HepG2 (cell line): ENCODE data around the gene LINC00237. TPM values are rescaled to one million over a fixed set of nuclear protein-coding genes. Genes with fewer than 3 reads are reported as not detected.
A peak's percentile ranks its signal among the peaks of the same experiment; 100 is the strongest.

ENCODE experiments used
- ATAC-seq: fragments of 200-7000 bp; cut with Tn5 transposase; 3 replicates; pipeline ENCODE4 v1.9.1; 2020; ENCODE audit warnings: mild to moderate bottlenecking, moderate library complexity
- BruUV-seq: library from RNA; stranded (reverse); fragments of 400-500 nt; replicated peaks from 2 replicates; lab custom pipeline; 2021; lab: Mats Ljungman, UMichigan
- CTCF ChIA-PET: fragments of 300-600 bp; formaldehyde crosslinking; extraction: SDS; loops from one replicate; lab custom pipeline; 2021; ENCODE audit warnings: low total read pairs, inconsistent platforms, low intra/inter-chr PET ratio; lab: Yijun Ruan, JAX
- POLR2A ChIA-PET: fragments of 350-600 bp; sonication (Branson Sonifier 250); formaldehyde crosslinking; loops from one replicate; lab custom pipeline; 2020; ENCODE audit warnings: antibody characterized with exemption, inconsistent platforms; lab: Yijun Ruan, JAX
- DNase-seq: peaks from one replicate; pipeline ENCODE4 v3.0.0-alpha.2; 2015; ENCODE audit warnings: low spot score
- FAIRE-seq: peaks from 3 replicates; lab custom pipeline; 2011; peaks lifted over from hg19 to GRCh38; lab: Jason Lieb, UNC
- H2AFZ ChIP-seq: one replicate; pipeline ENCODE4 v1.6.1; 2011; ENCODE audit warnings: low read length, inconsistent platforms
- H3K27ac ChIP-seq: fragments of 300-600 bp; 3 replicates; pipeline ENCODE4 v1.8.0; 2011; ENCODE audit warnings: mixed run types, mild to moderate bottlenecking, mixed read lengths, low read length, inconsistent platforms; ENCODE audit not compliant: insufficient read depth; ENCODE audit errors: extremely low read length
- H3K27me3 ChIP-seq, 2 experiments: fragments of 200-600 bp in 1 of 2; 2 replicates in 1 of 2; 3 replicates in 1 of 2; pipeline versions ENCODE4 v1.6.0 to v1.8.0; 2011; ENCODE audit warnings: low read length in 2 of 2, mild to moderate bottlenecking in 2 of 2, moderate library complexity in 2 of 2, inconsistent platforms in 1 of 2; ENCODE audit not compliant: insufficient read depth in 2 of 2, control insufficient read depth in 1 of 2
- H3K36me3 ChIP-seq, 2 experiments: fragments of 200-600 bp in 1 of 2; replicated peaks in 1 of 2; 2 replicates in 1 of 2; 3 replicates in 1 of 2; pipeline versions ENCODE4 v1.5.1 to v1.8.0; 2011; ENCODE audit warnings: low read length in 2 of 2, inconsistent platforms in 1 of 2; ENCODE audit not compliant: insufficient read depth in 2 of 2, control insufficient read depth in 1 of 2
- H3K4me1 ChIP-seq: 2 replicates; pipeline ENCODE4 v1.5.1; 2012; ENCODE audit warnings: low read length, inconsistent platforms; ENCODE audit not compliant: insufficient read depth
- H3K4me2 ChIP-seq: 2 replicates; pipeline ENCODE4 v1.6.0; 2011; ENCODE audit warnings: low read depth, low read length, inconsistent platforms
- H3K4me3 ChIP-seq, 3 experiments: fragments of 200-600 bp in 1 of 3; sonication (generic), shearing (Covaris generic) in 1 of 3; replicated peaks in 1 of 3; 2 replicates each; pipeline ENCODE4 v1.5.1; 2011 to 2016; ENCODE audit warnings: low read length in 3 of 3, inconsistent platforms in 2 of 3, low read depth in 2 of 3, mild to moderate bottlenecking in 2 of 3, control low read depth in 1 of 3, mixed read lengths in 1 of 3; ENCODE audit not compliant: insufficient read depth in 1 of 3
- H3K79me2 ChIP-seq: one replicate; pipeline ENCODE4 v1.6.1; 2011; ENCODE audit warnings: low read length, inconsistent platforms; ENCODE audit not compliant: insufficient read depth
- H3K9ac ChIP-seq: 2 replicates; pipeline ENCODE4 v1.6.0; 2011; ENCODE audit warnings: mild to moderate bottlenecking, low read depth, low read length, inconsistent platforms; ENCODE audit not compliant: insufficient read depth
- H3K9me3 ChIP-seq: 2 replicates; pipeline ENCODE4 v1.5.1; 2012; ENCODE audit warnings: mild to moderate bottlenecking, low read length
- H4K20me1 ChIP-seq: 2 replicates; pipeline ENCODE4 v1.6.0; 2011; ENCODE audit warnings: inconsistent platforms, mild to moderate bottlenecking, low read length, moderate library complexity; ENCODE audit not compliant: insufficient read depth
- ARID2 ChIP-seq: sonication (generic); formaldehyde crosslinking; IDR thresholded peaks from 2 replicates; pipeline ENCODE4 v1.8.1; 2022; ENCODE audit warnings: mild to moderate bottlenecking, missing genetic modification reagents, borderline replicate concordance
- ARNTL ChIP-seq: sonication (generic); formaldehyde crosslinking; IDR thresholded peaks from 2 replicates; pipeline ENCODE4 v1.4.0; 2020; ENCODE audit warnings: mild to moderate bottlenecking, missing genetic modification reagents
- BORCS8-MEF2B ChIP-seq: sonication (generic); formaldehyde crosslinking; IDR thresholded peaks from 2 replicates; pipeline ENCODE4 v1.8.0; 2022; ENCODE audit warnings: mild to moderate bottlenecking, missing genetic modification reagents
- FOSL2 ChIP-seq: sonication (generic); formaldehyde crosslinking; IDR thresholded peaks from 2 replicates; pipeline ENCODE4 v1.4.0; 2020; ENCODE audit warnings: missing genetic modification reagents
- JUN ChIP-seq: sonication (generic); formaldehyde crosslinking; IDR thresholded peaks from 2 replicates; pipeline ENCODE4 v1.4.0; 2020; ENCODE audit warnings: mild to moderate bottlenecking, missing genetic modification reagents
- PRDM10 ChIP-seq: sonication (generic); formaldehyde crosslinking; IDR thresholded peaks from 2 replicates; pipeline ENCODE4 v1.4.0; 2020; ENCODE audit warnings: low read depth, missing genetic modification reagents
- RAD21 ChIP-seq: fragments of 450-650 bp; formaldehyde crosslinking; IDR thresholded peaks from 2 replicates; pipeline ENCODE4 v1.5.0; 2020; ENCODE audit warnings: mild to moderate bottlenecking
- RBM22 ChIP-seq: fragments of 200-400 bp; formaldehyde crosslinking; optimal IDR thresholded peaks from 2 replicates; pipeline ENCODE3; 2017; ENCODE audit warnings: mild to moderate bottlenecking, low read length, moderate library complexity
- SALL1 ChIP-seq: sonication (generic); formaldehyde crosslinking; IDR thresholded peaks from 2 replicates; pipeline ENCODE4 v1.8.0; 2022; ENCODE audit warnings: mild to moderate bottlenecking, missing genetic modification reagents
- SMC3 ChIP-seq: IDR thresholded peaks from 2 replicates; pipeline ENCODE4 v1.6.1; 2011; ENCODE audit warnings: low read length, improper control_type of control experiment
- ZFP82 ChIP-seq: sonication (generic); formaldehyde crosslinking; IDR thresholded peaks from 2 replicates; pipeline ENCODE4 v1.5.1; 2020; ENCODE audit warnings: mild to moderate bottlenecking, missing genetic modification reagents, borderline replicate concordance
- ZNF547 ChIP-seq: sonication (generic); formaldehyde crosslinking; IDR thresholded peaks from 2 replicates; pipeline ENCODE4 v1.5.1; 2020; ENCODE audit warnings: mild to moderate bottlenecking, missing genetic modification reagents
- ZNF782 ChIP-seq: sonication (generic); formaldehyde crosslinking; IDR thresholded peaks from 2 replicates; pipeline ENCODE4 v1.4.0; 2020; ENCODE audit warnings: missing genetic modification reagents, mild to moderate bottlenecking, borderline replicate concordance
- WGBS: methylation state at CpG from one replicate; pipeline ENCODE4 v1.1.6; 2017; ENCODE audit warnings: low lambda C conversion rate; 5-methylcytosine and 5-hydroxymethylcytosine counted together
- in situ Hi-C: cut with HindIII; loops from 2 replicates; pipeline ENCODE4 v1.10.0; 2017; ENCODE audit warnings: low pct_unique_long_range_greater_than_20kb; ENCODE audit not compliant: extremely low pct_ligation_motif_present
- intact Hi-C: fragments of 100-400 bp; cut with micrococcal nuclease; formaldehyde crosslinking; loops from one replicate; pipeline ENCODE4 v1.10.0; 2022; ENCODE audit not compliant: unreplicated experiment
- polyA plus RNA-seq, 8 experiments: library from polyadenylated mRNA; depleted of rRNA in 3 of 8; stranded (reverse) in 7 of 8; unstranded in 1 of 8; fragments of >200 nt; fragmentation: Illumina TruSeq in 4 of 8; extraction: Trizol in 4 of 8; gene quantifications; 2 replicates each; pipeline versions ENCODE4 v1.2.1 to v1.2.3, GENCODE V29; 2011 to 2016; ENCODE audit warnings: low read depth in 4 of 8, missing spikeins in 1 of 8, mixed read lengths in 1 of 8; ENCODE audit not compliant: insufficient read depth in 1 of 8
- total RNA-seq, 5 experiments: library from RNA; depleted of rRNA; stranded (reverse); fragments of >200 nt; fragmentation: Illumina TruSeq; extraction: Trizol; gene quantifications; 2 replicates each; pipeline ENCODE4 v1.2.3, GENCODE V29; 2016; ENCODE audit warnings: low read depth in 1 of 5
- TF ChIP-seq, protein P1 (sequence below): sonication (generic); formaldehyde crosslinking; IDR thresholded peaks from 2 replicates; pipeline ENCODE4 v1.4.0; 2020; ENCODE audit warnings: missing genetic modification reagents, low read depth, mild to moderate bottlenecking, borderline replicate concordance
- TF ChIP-seq, protein P2 (sequence below): sonication (generic); formaldehyde crosslinking; IDR thresholded peaks from 2 replicates; pipeline ENCODE4 v1.9.0; 2021; ENCODE audit warnings: missing genetic modification reagents, mild to moderate bottlenecking, borderline replicate concordance
- TF ChIP-seq, protein P3 (sequence below), 2 experiments: sonication (generic) in 1 of 2; formaldehyde crosslinking in 1 of 2; IDR thresholded peaks; 2 replicates each; pipeline versions ENCODE4 v1.4.0 to v1.6.1; 2018 to 2020; ENCODE audit warnings: missing genetic modification reagents in 2 of 2, borderline replicate concordance in 1 of 2, low read depth in 1 of 2, mild to moderate bottlenecking in 1 of 2, missing biosample characterization in 1 of 2

The LINC00237 gene
- total and polyA plus RNA-seq, 2 of the 13 experiments (the other 11 are each of a cell fraction or from before 2014, with no cell fraction given) = not detected

DNA sequence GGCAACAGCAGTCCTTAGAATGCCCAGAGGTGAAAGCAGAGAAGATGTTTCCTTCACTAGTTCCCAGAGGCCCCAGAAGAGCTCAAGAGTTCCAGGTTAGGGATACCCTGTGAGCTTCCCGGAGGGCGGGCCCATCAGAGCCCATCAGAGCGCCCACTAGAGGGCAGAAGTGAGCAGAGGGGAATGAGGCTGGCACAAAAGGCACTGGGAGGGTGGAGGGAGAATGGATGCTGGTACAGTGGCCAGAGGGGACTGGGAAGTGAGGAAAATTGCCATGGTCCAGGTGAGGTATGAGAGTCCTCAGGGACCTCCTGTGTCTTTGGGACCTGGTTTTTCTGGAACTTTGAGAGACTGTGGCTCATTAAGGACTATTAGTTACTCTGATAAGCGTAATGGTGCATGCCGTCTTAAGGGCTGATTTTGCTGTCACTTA is 57.3 kb downstream of the LINC00237 start:
- H3K4me3 ChIP-seq = no peak overlapping the region
- H3K79me2 ChIP-seq = no peaks in the 10 kb centered on the region
- no peaks in the 10 kb centered on the region for H3K36me3 ChIP-seq
- FAIRE-seq (no peak), ATAC-seq (peak; percentile 77), DNase-seq (peak; percentile 55)
- H4K20me1 ChIP-seq = no peaks in the 10 kb centered on the region
- H3K27ac ChIP-seq = no peak overlapping the region
- BruUV-seq = no TSS peak
- peaks cover 58% of the 10 kb centered on the region for H3K4me1 ChIP-seq
- in situ Hi-C loops = no loop called here
- 50% methylated on average over 5 of the region's 5 CpGs for WGBS
- H3K4me2 ChIP-seq = no peak overlapping the region
- ChIA-PET POLR2A (interaction anchor here (0.6 to 0.7 kb wide), 2 partner anchors 77 to 81 kb away, joined by 3 to 4 read pairs; partner anchors contain the start of gene KIZ), CTCF (interaction anchor here (1.3 to 2.7 kb wide), 2 partner anchors 187 to 457 kb away, joined by 3 to 14 read pairs; no protein-coding TSS in a partner anchor)
- no peak overlapping the region for H3K9ac ChIP-seq
- no peak overlapping the region for H2AFZ ChIP-seq
- no peaks in the 10 kb centered on the region for H3K27me3 ChIP-seq
- intact Hi-C loops = no loop called here
- no peaks in the 10 kb centered on the region for H3K9me3 ChIP-seq
- TF ChIP-seq, protein P1, sequence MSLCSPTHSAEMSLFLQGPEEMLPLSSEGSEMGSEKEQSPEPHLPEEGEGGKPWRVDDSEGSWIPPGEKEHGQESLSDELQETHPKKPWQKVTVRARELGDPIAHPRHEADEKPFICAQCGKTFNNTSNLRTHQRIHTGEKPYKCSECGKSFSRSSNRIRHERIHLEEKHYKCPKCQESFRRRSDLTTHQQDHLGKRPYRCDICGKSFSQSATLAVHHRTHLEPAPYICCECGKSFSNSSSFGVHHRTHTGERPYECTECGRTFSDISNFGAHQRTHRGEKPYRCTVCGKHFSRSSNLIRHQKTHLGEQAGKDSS (CRISPR knock-in tag) = peak; percentile 52; the same call in 1 of the 2 replicates
- TF ChIP-seq JUN (CRISPR knock-in tag) = 0 out of 2 replicates have a peak, but pooled peaks have one; percentile 32
- 0 out of 2 replicates have a peak, but pooled peaks have one; percentile 21 for TF ChIP-seq FOSL2 (CRISPR knock-in tag)
- TF ChIP-seq ZNF782 (CRISPR knock-in tag) = 0 out of 2 replicates have a peak, but pooled peaks have one; percentile 45
- no peak for TF ChIP-seq PRDM10 (CRISPR knock-in tag)
- TF ChIP-seq, protein P2, sequence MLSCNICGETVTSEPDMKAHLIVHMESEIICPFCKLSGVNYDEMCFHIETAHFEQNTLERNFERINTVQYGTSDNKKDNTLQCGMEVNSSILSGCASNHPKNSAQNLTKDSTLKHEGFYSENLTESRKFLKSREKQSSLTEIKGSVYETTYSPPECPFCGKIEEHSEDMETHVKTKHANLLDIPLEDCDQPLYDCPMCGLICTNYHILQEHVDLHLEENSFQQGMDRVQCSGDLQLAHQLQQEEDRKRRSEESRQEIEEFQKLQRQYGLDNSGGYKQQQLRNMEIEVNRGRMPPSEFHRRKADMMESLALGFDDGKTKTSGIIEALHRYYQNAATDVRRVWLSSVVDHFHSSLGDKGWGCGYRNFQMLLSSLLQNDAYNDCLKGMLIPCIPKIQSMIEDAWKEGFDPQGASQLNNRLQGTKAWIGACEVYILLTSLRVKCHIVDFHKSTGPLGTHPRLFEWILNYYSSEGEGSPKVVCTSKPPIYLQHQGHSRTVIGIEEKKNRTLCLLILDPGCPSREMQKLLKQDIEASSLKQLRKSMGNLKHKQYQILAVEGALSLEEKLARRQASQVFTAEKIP (CRISPR knock-in tag) = no peak
- peak; percentile 75 for TF ChIP-seq RAD21 (CRISPR knock-in tag)
- TF ChIP-seq SMC3 = peak; percentile 84
- TF ChIP-seq SALL1 = 0 out of 2 replicates have a peak, but pooled peaks have one; percentile 21
- TF ChIP-seq RBM22 = no peak
- 0 out of 2 replicates have a peak, but pooled peaks have one; percentile 53 for TF ChIP-seq ZNF547 (CRISPR knock-in tag)
- no peak for TF ChIP-seq BORCS8-MEF2B (CRISPR knock-in tag)
- TF ChIP-seq ARNTL (CRISPR knock-in tag) = 0 out of 2 replicates have a peak, but pooled peaks have one; percentile 33
- TF ChIP-seq ARID2 (CRISPR knock-in tag) = no peak
- TF ChIP-seq, protein P3, sequence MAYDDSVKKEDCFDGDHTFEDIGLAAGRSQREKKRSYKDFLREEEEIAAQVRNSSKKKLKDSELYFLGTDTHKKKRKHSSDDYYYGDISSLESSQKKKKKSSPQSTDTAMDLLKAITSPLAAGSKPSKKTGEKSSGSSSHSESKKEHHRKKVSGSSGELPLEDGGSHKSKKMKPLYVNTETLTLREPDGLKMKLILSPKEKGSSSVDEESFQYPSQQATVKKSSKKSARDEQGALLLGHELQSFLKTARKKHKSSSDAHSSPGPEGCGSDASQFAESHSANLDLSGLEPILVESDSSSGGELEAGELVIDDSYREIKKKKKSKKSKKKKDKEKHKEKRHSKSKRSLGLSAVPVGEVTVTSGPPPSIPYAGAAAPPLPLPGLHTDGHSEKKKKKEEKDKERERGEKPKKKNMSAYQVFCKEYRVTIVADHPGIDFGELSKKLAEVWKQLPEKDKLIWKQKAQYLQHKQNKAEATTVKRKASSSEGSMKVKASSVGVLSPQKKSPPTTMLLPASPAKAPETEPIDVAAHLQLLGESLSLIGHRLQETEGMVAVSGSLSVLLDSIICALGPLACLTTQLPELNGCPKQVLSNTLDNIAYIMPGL (CRISPR knock-in tag; IDR thresholded peaks at IDR 0.05; ENCODE audit: borderline replicate concordance in 1 of 2, low read depth in 1 of 2) = 0 out of 4 replicates have a peak, but pooled peaks of 1 of the 2 experiments have one; percentile 51
- TF ChIP-seq ZFP82 (CRISPR knock-in tag) = no peak
